Breast epithelium (tissue), 3 donors: Measurements from ENCODE around the gene RAB22A.

Experiments
- CTCF ChIP-seq, 3 donors: fragments of 450-650 bp; IDR thresholded peaks; one replicate each; pipeline ENCODE4 v1.5.1; 2016 to 2017; ENCODE audit warnings: antibody characterized with exemption in 3 of 3, mild to moderate bottlenecking in 3 of 3, moderate library complexity in 3 of 3
- POLR2A ChIP-seq: fragments of 450-650 bp; IDR thresholded peaks from one replicate; pipeline ENCODE4 v1.6.1; 2016; ENCODE audit warnings: antibody characterized with exemption, mild to moderate bottlenecking, moderate library complexity

- TF ChIP-seq CTCF (IDR thresholded peaks at IDR 0.05) (no peak), POLR2A (no peak)
Observed at GRCh38 chr20:58408603-58409246, 99.2 kb downstream of the RAB22A start.
